ENCODE data around the gene IL1R1.
"Not testable (repeated sequence)": the region's sequence is repeated elsewhere in the genome, so short reads cannot be mapped to it uniquely, and the experiment has no call there.

The IL1R1 gene

DNA sequence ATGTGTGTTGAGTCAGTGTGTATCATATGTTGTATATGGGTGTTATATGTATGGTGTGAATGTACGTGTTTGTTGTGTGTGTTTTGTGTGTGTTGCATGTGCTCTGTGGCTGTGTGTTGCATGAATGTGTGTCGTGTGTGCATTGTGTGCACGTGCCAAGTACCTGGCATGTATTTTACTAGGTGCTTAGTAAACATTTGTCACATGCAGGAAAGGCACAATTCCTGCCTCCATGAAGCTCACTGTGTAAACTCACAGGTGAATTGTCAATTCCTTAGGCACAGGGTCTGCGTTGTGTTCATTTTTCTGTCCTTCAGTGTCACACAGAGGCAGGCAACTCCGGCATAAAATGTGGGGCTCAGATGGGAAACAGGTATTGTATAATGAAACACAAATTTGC, 22.3 kb upstream of the IL1R1 start:
- Mint-ChIP-seq H3K27ac (no peak overlapping the region), H3K36me3 (ENCODE audit: low read depth) (no peaks in the 10 kb centered on the region), H3K27me3 (peaks cover 13% of the 10 kb centered on the region), H3K4me1 (ENCODE audit: low read depth) (peaks cover 23% of the 10 kb centered on the region), H3K9me3 (peaks cover 8% of the 10 kb centered on the region), H3K4me3 (no peak overlapping the region)

DNA sequence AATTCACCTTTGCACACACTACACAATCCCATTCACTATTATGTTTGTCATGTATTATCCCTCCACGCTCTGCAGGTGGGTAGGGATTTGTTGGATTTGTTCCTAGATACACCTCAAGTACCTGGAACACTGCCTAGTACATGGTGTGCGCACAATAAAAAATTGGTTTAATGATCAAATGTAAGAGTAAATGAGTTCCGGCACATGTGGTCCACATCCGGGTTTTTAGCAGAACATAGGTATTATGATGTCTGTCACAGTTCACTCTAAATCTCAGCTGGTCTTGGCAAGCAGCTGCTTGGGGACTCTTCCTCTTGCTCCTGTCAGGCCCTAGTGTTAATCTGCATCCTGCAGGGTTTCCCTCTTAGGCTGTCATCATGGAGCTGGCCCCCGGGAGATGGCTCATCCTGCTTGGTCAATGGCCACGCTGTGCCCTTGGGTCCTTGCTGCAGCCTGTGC, 21.8 kb upstream of the IL1R1 start:
- H3K4me3 Mint-ChIP-seq, result no peak overlapping the region
- H3K36me3 Mint-ChIP-seq (ENCODE audit: low read depth), result no peaks in the 10 kb centered on the region
- peaks cover 8% of the 10 kb centered on the region for H3K9me3 Mint-ChIP-seq
- peaks cover 19% of the 10 kb centered on the region for H3K4me1 Mint-ChIP-seq (ENCODE audit: low read depth)
- H3K27me3 Mint-ChIP-seq, result peaks cover 8% of the 10 kb centered on the region
- no peak overlapping the region for H3K27ac Mint-ChIP-seq

DNA sequence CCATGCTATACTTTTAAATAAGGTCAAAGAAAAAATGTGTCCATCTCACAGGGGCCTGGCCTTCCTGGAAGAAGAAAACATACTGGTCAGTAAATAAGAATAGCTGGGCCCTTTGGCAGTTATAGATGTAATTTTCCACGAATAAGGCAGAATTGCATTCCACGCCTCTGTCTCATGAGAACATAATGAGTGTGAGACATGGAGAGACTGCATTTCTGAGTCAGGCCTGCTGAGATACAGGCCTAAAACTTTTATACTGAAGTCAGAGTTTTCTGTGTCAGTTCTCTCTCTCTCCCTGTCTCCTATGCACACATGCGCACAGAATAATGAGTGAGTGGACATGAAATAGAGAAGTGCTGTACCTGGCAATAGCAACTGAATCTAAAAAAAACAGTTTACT, 20.4 kb upstream of the IL1R1 start:
- Mint-ChIP-seq H3K9me3 (peaks cover under 1% of the 10 kb centered on the region), H3K27ac (no peak overlapping the region), H3K4me1 (ENCODE audit: low read depth) (peaks cover 11% of the 10 kb centered on the region), H3K4me3 (no peak overlapping the region), H3K36me3 (ENCODE audit: low read depth) (no peaks in the 10 kb centered on the region), H3K27me3 (peaks cover 8% of the 10 kb centered on the region)

DNA sequence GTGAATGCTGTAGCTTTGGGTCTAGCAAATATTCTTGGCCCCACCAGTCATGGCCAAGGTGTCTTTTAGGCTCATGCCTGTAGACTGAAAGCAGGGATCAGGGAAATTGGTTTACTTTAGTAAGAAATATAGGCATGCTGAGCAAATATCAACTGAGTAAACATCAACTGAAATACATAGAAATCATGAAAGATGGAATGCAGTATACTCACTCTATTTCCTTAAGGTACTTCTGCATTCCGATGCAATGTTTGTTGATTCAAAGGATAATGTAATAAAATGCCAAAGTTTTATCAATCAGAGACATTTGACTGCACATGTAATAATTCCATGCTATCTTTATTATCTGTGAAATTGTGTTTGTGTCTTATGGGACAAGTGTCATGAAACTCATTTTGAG, 19.6 kb upstream of the IL1R1 start:
- Mint-ChIP-seq H3K4me1 (ENCODE audit: low read depth) (peaks cover 14% of the 10 kb centered on the region), H3K27ac (no peak overlapping the region), H3K36me3 (ENCODE audit: low read depth) (no peaks in the 10 kb centered on the region), H3K9me3 (no peaks in the 10 kb centered on the region), H3K4me3 (no peak overlapping the region), H3K27me3 (peaks cover 8% of the 10 kb centered on the region)

DNA sequence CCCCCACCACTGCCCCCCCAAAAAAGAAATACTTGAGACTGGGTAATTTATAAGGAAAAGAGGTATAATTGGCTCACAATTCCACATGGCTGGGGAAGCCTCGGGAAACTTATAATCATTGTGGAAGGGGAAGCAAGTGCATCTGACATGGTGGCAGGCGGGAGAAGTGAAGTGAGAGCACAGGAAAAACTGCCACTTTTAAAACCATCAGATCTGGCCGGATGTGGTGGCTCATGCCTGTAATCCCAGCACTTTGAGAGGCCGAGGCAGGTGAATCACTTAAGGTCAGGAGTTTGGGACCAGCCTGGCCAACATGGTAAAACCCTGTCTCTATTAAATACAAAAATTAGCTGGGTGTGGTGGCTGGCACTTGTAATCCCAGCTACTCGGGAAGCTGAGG, 18.1 kb upstream of the IL1R1 start:
- not testable (repeated sequence) for H3K36me3 Mint-ChIP-seq (ENCODE audit: low read depth); H3K9me3 Mint-ChIP-seq; H3K27me3 Mint-ChIP-seq; H3K4me3 Mint-ChIP-seq; H3K27ac Mint-ChIP-seq
- H3K4me1 Mint-ChIP-seq (ENCODE audit: low read depth), result peaks cover 22% of the 10 kb centered on the region

DNA sequence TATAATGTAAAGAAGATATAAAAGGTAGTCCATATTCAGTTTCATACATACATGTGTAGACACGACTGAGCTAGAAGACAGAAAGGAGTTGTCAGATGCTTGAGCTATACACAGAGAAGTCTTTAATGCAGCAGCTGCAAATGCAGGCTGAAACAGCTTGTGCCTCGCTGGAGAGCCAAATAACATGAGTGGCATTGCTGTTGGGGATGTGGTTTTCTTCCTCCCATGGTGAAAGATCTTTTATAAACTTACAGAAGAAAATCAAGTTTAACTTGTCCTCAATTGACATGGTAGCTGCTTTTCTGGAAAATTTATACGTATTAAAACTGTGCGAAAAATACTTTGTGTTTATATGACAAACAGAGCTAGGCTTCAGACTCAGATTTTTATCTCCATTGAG, 16.4 kb upstream of the IL1R1 start:
- H3K4me3 Mint-ChIP-seq, result no peak overlapping the region
- H3K27ac Mint-ChIP-seq, result no peak overlapping the region
- peaks cover 26% of the 10 kb centered on the region for H3K4me1 Mint-ChIP-seq (ENCODE audit: low read depth)

DNA sequence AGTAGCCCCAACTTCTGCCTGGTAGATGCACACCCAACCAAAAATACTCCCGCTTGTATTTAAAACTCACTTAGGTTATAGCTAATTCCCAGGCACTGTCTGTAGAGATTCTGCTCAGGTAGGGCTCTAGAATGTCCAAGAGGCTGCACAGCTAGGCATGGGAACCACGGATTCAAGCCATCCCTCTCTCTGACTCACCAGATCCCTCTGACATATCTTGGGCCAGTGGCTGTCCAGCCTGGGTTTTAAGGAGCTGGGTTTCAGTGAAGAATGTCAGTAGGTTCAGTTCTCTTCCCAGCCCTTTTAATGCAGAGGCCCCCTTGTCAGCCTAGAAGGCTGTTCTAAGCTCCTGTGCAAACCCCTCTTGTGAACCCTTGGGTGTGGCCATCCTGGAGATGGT, 15.9 kb upstream of the IL1R1 start:
- Mint-ChIP-seq H3K9me3 (peaks cover 6% of the 10 kb centered on the region), H3K27ac (no peak overlapping the region), H3K4me1 (ENCODE audit: low read depth) (peaks cover 26% of the 10 kb centered on the region), H3K27me3 (peaks cover 5% of the 10 kb centered on the region), H3K4me3 (no peak overlapping the region), H3K36me3 (ENCODE audit: low read depth) (peaks cover 4% of the 10 kb centered on the region)

More for the DNA sequence above, 16.4 kb upstream of the IL1R1 start:
- Mint-ChIP-seq H3K36me3 (ENCODE audit: low read depth) (peaks cover under 1% of the 10 kb centered on the region), H3K27me3 (peaks cover 6% of the 10 kb centered on the region), H3K9me3 (peaks cover 1% of the 10 kb centered on the region)

DNA sequence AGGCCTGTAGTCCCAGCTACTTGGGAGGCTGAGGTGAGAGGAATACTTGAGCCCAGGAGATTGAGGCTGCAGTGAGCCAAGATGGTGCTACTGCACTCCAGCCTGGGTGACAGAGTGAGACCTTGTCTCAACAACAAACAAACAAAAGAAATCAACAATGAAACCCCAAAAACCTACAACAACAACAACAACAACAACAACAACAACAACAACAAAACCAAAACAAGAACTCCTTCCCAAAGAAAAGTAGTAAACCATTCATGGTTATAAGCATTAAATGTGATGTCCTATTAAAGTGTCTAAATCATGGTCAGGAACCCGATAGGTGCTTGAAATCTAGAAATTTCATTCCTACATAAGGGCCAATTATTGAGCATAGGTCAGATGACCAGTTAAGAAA, 13.5 kb upstream of the IL1R1 start:
- Mint-ChIP-seq H3K27me3 (peaks cover 11% of the 10 kb centered on the region), H3K9me3 (peaks cover 14% of the 10 kb centered on the region), H3K36me3 (ENCODE audit: low read depth) (peaks cover 4% of the 10 kb centered on the region), H3K27ac (no peak overlapping the region), H3K4me3 (no peak overlapping the region), H3K4me1 (ENCODE audit: low read depth) (peaks cover 26% of the 10 kb centered on the region)

DNA sequence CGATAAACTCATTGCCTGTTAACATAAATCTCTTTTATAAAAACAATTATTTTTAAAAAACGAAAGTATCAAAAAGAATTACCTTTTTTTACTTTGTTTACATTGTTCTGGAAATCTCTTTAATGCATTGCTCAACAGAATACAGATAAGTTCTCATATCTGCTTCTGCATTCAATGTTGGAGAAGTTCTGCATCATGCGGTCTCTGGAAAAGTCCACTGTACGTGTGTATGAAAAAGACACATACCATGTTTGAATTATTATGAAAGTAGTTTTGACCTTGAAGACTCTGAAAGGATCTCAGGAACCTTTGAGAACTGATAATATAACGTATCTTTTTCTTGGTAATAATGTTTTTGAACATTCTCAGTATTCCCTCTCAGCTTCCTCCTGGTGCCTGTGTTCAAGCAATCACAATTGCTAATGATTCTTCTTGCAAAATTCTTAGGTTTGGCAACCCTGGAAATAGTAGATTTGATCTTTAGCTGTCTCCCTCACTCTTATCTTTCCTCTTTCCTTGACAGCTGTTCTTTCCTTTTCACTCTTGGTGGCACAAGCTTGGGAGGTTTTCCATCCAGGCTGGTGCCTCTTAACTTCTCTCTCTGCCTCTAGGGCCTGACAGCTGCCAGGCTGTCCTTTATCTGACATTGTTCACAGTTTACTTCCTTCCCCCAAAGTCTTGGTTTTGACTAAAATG, 12.4 kb upstream of the IL1R1 start:
- peaks cover 11% of the 10 kb centered on the region for H3K27me3 Mint-ChIP-seq
- no peak overlapping the region for H3K4me3 Mint-ChIP-seq
- peaks cover 4% of the 10 kb centered on the region for H3K36me3 Mint-ChIP-seq (ENCODE audit: low read depth)
- peaks cover 26% of the 10 kb centered on the region for H3K4me1 Mint-ChIP-seq (ENCODE audit: low read depth)
- peaks cover 14% of the 10 kb centered on the region for H3K9me3 Mint-ChIP-seq
- no peak overlapping the region for H3K27ac Mint-ChIP-seq

DNA sequence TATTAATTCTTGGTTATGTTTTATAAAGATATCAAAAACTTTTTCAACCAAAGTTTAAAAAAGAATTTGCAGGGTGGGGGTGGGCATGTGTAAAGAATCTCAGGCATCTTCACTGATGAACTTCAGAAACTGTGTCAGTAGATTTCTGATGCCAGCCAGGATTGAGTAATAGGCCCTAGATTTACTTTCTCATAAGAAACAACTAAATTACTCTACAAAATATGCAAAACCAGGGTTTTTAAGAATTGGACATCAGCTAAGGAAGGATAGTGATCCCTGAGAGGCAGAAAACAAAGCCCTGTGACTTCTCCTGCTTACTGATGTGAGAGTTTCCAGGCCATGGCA, 11.9 kb upstream of the IL1R1 start:
- Mint-ChIP-seq H3K27ac (no peak overlapping the region), H3K4me3 (no peak overlapping the region), H3K9me3 (peaks cover 14% of the 10 kb centered on the region), H3K4me1 (ENCODE audit: low read depth) (peaks cover 26% of the 10 kb centered on the region), H3K27me3 (peaks cover 14% of the 10 kb centered on the region), H3K36me3 (ENCODE audit: low read depth) (peaks cover 4% of the 10 kb centered on the region)

DNA sequence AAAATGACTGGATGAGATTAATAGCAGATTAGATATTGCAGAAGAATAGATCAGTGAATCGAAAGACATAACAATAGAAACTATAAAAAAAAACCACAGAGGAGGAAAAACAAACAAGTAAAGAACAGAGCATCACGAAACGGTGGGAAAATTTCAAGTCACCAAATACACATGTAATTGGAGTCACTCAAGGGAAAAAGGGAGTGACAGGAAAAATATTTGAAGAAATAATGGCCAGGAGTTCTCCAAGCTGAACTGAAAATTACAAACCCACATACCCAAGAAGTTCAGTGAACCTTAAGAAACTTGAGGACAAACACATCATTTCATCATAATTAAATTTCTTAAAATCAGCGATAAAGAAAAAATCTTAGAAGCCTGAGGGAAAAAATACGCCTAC, 11.0 kb upstream of the IL1R1 start:
- peaks cover 24% of the 10 kb centered on the region for H3K4me1 Mint-ChIP-seq (ENCODE audit: low read depth)
- no peak overlapping the region for H3K27ac Mint-ChIP-seq
- H3K36me3 Mint-ChIP-seq (ENCODE audit: low read depth), result peaks cover 5% of the 10 kb centered on the region
- H3K9me3 Mint-ChIP-seq, result peaks cover 15% of the 10 kb centered on the region
- H3K27me3 Mint-ChIP-seq, result peaks cover 14% of the 10 kb centered on the region
- H3K4me3 Mint-ChIP-seq, result no peak overlapping the region

DNA sequence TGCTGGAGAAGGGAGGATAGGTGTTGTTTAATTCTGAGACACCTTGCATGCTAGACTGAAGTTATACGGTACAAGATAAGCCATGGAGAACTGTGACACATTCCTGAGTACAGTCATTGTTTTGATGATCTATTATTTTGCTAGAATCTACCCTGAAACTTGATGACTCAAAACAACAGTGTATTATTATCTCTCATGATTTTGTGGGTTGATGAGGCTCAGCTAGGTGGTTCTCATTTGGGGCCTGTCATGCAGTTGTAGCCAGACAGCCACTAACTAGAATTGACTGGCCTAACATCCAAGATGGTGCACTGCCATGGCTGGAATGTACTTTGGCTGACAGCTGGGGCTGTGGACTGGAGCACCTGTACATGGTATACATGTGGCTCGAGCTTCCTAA, 5.4 kb upstream of the IL1R1 start:
- Mint-ChIP-seq H3K27me3 (peaks cover 30% of the 10 kb centered on the region), H3K4me3 (no peak overlapping the region), H3K27ac (peak overlapping the region; percentile 84), H3K36me3 (ENCODE audit: low read depth) (peaks cover 17% of the 10 kb centered on the region), H3K9me3 (peaks cover 18% of the 10 kb centered on the region), H3K4me1 (ENCODE audit: low read depth) (peaks cover 47% of the 10 kb centered on the region)

DNA sequence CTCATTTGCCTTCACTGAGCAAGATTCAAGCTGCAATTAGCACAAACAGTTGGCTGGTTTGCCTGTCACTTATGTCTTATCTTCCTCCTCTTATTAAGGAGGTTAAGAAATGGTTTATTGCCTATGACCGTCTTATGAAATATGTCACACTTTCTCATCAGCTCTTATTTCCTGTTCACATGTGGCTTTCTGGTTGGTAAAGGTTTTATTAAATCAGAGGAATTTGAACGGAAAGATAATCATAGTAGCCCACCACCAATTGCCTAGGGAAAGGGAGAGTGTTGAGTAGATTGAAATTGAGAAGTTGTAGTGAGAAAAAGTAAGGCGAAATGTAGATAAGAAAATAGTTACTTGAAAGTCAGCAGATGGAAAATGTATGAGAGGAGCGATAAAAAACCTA, 4.2 kb upstream of the IL1R1 start:
- peaks cover 14% of the 10 kb centered on the region for H3K9me3 Mint-ChIP-seq
- peaks cover 37% of the 10 kb centered on the region for H3K27me3 Mint-ChIP-seq
- H3K4me1 Mint-ChIP-seq (ENCODE audit: low read depth), result peaks cover 54% of the 10 kb centered on the region
- peak overlapping the region; percentile 84 for H3K27ac Mint-ChIP-seq
- peaks cover 23% of the 10 kb centered on the region for H3K36me3 Mint-ChIP-seq (ENCODE audit: low read depth)
- peak overlapping the region; percentile 3 for H3K4me3 Mint-ChIP-seq

DNA sequence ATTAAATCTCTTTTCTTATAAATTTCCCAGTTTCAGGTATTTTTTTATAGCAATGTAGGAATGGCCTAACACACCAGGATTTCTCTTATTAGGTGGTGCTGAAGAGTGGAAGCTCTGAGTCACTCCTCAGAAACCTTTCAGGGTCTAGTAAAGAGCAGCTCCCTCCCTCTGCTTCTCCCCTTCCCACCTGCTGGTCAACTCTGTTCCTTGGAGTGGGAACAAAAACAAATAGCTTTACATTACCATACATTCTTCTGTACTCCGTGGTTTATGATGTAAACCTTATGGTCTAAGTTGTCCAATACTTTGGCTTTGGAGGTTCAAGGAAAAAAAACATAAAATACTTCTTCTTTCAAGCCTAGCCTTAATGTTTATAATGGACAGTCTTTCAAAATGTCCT, 2.7 kb upstream of the IL1R1 start:
- peaks cover 26% of the 10 kb centered on the region for H3K36me3 Mint-ChIP-seq (ENCODE audit: low read depth)
- H3K4me3 Mint-ChIP-seq, result no peak overlapping the region

DNA sequence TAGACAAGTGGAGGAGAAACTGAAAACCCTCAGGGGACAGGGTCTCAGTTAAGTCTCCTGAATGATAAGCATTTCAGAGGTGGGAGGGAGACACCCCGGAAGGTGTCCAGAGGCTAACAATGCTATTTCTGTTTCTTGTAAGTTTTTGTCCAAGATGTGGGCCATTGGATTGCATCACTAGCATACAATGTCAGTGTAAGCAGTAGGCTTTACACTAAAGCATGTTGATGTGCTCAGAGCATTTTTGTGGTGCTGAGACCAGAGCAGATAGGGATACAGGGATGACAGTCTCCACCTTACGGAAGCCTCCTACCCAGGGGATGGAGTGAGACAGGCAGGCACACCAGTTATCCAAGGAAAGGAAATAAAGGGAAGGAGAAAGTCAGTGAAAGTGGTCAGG, 2.2 kb upstream of the IL1R1 start:
- Mint-ChIP-seq H3K4me1 (ENCODE audit: low read depth) (peaks cover 54% of the 10 kb centered on the region), H3K27me3 (peaks cover 44% of the 10 kb centered on the region), H3K9me3 (peaks cover 21% of the 10 kb centered on the region), H3K27ac (peak overlapping the region; percentile 32), H3K36me3 (ENCODE audit: low read depth) (peaks cover 27% of the 10 kb centered on the region), H3K4me3 (no peak overlapping the region)

More for the DNA sequence above, 2.7 kb upstream of the IL1R1 start:
- peaks cover 16% of the 10 kb centered on the region for H3K9me3 Mint-ChIP-seq
- peak overlapping the region; percentile 33 for H3K27ac Mint-ChIP-seq
- peaks cover 42% of the 10 kb centered on the region for H3K27me3 Mint-ChIP-seq
- H3K4me1 Mint-ChIP-seq (ENCODE audit: low read depth), result peaks cover 54% of the 10 kb centered on the region
